GM12873 (cell line): ENCODE data around the gene LYVE1.

ENCODE experiments used
- TF ChIP-seq, protein P1 (sequence below): IDR thresholded peaks from 2 replicates; pipeline ENCODE4 v1.5.1; 2012; ENCODE audit warnings: low read depth, mild to moderate bottlenecking, moderate library complexity, low read length, control low read depth; ENCODE audit not compliant: insufficient read depth; ENCODE audit errors: missing control alignments

LYVE1 gene

DNA sequence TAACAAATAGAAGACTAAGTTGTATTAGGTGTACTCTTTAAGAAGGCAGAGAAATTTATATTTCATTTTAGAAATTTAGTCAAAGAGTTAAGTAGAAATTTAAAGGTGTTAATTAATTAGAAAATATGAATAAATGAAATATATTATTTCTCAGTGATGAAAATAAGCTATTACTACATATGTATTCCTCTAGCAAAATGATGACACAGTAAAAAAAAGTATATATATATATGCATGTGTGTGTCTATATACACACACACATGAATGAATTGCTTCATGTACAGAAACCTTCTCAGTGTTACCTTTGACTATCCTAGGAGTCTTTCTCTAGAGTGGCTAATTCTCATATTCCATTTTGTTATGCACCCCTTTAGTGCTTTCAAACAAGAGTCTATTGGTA, 35.1 kb downstream of the LYVE1 start:
- TF ChIP-seq, protein P1, sequence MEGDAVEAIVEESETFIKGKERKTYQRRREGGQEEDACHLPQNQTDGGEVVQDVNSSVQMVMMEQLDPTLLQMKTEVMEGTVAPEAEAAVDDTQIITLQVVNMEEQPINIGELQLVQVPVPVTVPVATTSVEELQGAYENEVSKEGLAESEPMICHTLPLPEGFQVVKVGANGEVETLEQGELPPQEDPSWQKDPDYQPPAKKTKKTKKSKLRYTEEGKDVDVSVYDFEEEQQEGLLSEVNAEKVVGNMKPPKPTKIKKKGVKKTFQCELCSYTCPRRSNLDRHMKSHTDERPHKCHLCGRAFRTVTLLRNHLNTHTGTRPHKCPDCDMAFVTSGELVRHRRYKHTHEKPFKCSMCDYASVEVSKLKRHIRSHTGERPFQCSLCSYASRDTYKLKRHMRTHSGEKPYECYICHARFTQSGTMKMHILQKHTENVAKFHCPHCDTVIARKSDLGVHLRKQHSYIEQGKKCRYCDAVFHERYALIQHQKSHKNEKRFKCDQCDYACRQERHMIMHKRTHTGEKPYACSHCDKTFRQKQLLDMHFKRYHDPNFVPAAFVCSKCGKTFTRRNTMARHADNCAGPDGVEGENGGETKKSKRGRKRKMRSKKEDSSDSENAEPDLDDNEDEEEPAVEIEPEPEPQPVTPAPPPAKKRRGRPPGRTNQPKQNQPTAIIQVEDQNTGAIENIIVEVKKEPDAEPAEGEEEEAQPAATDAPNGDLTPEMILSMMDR, result no peak

DNA sequence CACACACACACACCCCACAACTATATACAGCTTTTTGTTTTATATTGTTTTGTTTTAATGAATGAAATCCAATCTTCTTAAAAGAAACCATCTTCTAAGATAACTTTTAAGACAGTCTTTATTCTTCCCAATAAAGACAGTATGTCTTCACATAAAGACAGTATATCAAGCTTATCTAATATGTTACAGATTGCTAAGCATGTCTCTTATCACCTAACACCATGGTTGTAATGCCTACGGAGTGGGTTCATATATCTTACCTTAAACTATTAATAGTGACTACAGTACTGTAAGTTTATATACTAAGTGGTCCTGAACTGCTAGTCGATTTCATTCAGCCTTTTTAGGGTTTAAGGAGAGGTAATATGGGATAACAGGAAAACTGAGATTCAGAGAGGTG, 35.9 kb downstream of the LYVE1 start:
- TF ChIP-seq, protein P1, result no peak

DNA sequence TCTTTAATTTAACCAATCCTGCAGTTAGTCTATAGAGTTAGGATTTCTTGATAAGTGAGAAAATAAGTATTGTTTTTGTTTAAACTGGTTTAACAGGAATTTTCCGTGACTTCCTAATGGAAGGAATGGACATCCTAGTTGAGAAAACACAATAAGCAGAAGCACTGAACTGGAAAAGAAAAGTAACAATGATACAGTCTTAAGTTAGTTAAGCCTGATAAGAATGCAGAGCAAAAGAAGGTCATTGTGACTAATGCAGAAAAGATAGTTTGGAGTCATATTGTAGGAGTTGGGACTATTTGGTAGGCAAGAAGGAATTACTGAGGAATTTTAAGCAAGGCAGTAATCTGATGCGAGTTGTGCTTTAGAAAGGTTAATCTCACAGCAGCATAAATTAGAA, 39.2 kb downstream of the LYVE1 start:
- TF ChIP-seq, protein P1, result no peak

DNA sequence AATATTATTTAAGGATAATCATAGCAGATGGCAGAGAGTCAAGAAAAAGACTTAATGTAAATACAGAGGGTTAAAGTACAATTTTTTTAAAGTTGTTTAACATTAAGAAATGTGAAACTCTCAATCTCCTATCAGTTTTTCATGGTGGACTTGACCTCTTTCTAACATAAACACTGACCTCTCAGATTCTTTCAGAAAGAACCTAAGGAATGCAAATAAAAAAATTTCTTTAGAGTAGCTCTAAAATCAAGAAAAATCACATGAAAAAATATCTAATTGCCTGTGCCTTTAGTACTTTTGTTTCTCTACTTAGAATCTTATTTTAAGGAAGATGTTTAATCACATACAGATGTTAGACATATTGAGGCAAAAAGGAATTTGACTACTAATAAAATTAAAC, 40.3 kb downstream of the LYVE1 start:
- TF ChIP-seq, protein P1, result no peak

DNA sequence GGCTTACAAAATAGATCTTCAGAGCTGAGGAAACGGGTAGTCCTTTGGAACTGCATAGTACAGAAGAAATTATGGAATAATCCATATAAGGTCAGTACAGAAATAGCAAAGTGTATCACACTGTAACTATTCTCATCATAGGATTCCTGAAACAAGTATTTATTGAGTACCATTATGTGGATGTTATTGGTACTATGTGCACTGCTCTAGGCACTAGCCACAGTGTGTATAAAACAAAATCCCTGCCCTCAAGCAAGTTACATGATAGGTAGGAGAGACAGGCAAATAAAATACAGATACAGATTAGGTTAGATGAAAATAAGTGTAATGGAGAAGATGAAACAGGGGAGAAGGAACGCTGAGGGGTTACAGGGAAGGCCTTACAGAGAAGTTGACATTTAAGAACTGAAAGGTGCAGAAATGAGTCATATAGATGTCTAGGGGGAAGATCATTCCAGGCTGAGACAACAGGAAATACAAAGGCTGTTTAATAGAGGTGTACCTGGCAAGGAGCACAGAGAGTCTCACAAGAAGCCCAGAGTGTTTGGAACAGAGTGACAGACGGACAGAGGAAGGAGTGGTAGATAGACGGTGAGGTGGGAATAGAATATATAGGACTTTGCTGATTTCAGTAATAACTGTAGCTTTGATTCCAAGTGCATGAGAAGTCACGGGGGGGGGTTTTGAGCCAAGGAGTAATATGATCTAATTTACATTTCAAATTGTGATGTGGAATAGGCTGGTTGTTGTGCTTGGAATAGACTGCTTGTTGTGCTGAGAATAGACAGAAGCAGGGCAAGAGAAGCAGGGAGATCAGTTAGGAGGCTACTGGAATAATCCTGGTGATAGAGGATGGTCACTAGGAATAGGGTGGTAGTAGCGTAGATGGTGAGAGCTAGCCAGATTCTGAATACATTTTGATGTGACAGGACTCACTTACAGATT, 41.2 kb downstream of the LYVE1 start:
- TF ChIP-seq, protein P1, result no peak

DNA sequence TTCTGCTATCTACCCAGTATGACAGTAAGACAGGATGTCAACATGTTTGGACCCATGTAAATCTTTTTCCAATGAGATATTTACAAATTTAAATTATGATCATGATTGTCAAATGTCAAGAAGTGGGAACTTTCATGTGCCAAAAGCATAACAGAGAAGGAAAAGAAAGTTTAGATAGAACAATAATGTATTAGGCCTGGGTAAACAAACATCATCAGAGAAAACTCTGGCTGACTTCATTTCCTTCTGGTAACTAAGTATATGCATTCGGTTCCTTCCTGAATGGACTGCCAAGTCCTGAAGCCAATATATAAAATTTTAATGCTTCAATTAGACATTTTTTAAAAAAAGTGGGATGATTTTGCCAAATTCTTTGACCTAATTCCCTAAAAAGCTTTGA, 44.0 kb downstream of the LYVE1 start:
- TF ChIP-seq, protein P1, result no peak

DNA sequence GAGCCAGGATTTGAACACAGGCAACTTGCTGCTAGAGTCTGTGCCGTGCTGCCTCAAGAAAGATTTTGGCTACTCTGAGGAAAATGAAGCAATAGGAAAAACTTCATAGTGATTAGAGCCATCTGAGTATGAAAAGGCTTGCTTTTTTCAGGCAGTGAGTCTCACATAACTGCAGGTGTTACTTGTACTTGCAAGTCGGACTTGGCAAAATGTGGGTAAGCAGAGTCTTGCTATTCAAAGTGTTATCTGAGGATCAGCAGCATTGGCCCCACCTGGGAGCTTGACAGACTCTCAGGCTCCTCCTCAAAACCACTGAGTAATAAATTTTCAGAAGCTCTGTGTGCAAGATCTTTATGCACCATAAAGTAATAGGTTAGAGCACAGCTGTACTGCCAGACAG, 45.5 kb downstream of the LYVE1 start:
- TF ChIP-seq, protein P1, result no peak
